ENCODE data around the gene DOCK10. TPM values are rescaled to one million over a fixed set of nuclear protein-coding genes. Genes with fewer than 3 reads are reported as not detected.

DOCK10 gene
- total and polyA plus RNA-seq, 9 of the 15 experiments (the other 6 are each of a cell fraction or from before 2014, with no cell fraction given): 0.01 to 0.87 (median 0.18) TPM

DNA sequence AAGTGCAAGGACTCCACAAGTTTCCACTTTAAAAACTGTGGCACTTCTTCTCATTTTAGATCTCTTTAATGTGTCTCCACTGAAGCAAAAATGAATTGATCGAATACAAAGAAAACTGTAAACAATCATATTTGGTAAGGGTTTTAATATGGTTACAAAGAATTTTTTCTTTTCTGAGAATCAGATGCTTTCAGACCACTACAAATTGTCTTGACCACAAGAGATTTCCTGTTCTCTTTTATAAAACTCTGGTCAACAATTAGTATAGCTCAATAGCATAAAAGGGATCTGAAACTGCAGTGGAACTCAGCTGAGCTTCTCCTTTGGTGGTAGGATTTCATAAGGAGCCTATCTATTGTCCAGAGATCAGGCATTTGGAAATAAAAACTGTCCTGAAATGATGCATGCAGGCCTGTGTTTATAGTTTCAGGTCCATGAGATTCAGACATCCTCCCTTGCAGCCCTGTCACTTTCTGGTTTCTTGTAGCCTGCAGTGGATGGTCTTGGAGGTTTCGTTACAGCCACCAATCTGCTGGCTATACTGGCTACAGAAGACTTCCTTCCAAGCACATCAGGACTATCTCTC is 120.0 kb downstream of the DOCK10 start:
- Histone ChIP-seq H3K9me3 (replicated peaks; ENCODE audit: control insufficient read depth, insufficient read depth, low read depth, low read length) (no peaks in the 10 kb centered on the region; the same call in 1 of the 2 replicates), H3K36me3 (ENCODE audit: control insufficient read depth, insufficient read depth, low read length) (no peaks in the 10 kb centered on the region), H3K4me3 (no peak overlapping the region), H3K9me1 (ENCODE audit: control insufficient read depth, insufficient read depth, low read length) (no peaks in the 10 kb centered on the region), H3K27me3 (ENCODE audit: control insufficient read depth in 2 of 2, insufficient read depth in 2 of 2, low read length in 2 of 2) (no peaks in the 10 kb centered on the region), H2AFZ (ENCODE audit: low read depth, low read length) (no peak overlapping the region), H3K27ac (ENCODE audit: extremely low read depth, low read depth, low read length) (no peak overlapping the region), H3K4me2 (ENCODE audit: insufficient read depth, low read length) (no peak overlapping the region), H4K20me1 (replicated peaks; ENCODE audit: control insufficient read depth, insufficient read depth, low read length) (no peaks in the 10 kb centered on the region), H3K4me1 (replicated peaks in 1 of 2; ENCODE audit: control insufficient read depth in 2 of 2, insufficient read depth in 2 of 2, low read length in 2 of 2) (no peaks in the 10 kb centered on the region), H3K9ac (ENCODE audit: insufficient read depth in 1 of 2, low read depth in 2 of 2, low read length in 2 of 2) (no peak overlapping the region), H3K79me2 (ENCODE audit: control insufficient read depth, insufficient read depth, low read length) (no peaks in the 10 kb centered on the region)
- FAIRE-seq (no peak), DNase-seq (ENCODE audit: extremely low read depth in 1 of 4, low spot score in 3 of 4) (no peak), ATAC-seq (no peak)
- WGBS (ENCODE audit: insufficient coverage, low coverage, missing lambda C conversion rate): 10% methylated on average over 2 of the region's 2 CpGs
- ChIA-PET CTCF (ENCODE audit: low intra/inter-chr PET ratio) (no interaction called here), POLR2A (no interaction called here)
- intact Hi-C loops (cut with micrococcal nuclease): no loop called here
- TF ChIP-seq NFIC (IDR thresholded peaks at IDR 0.05) (no peak), ILF3 (IDR thresholded peaks at IDR 0.05; ENCODE audit: borderline replicate concordance) (no peak)
- in situ Hi-C loops (cut with MboI): no loop called here
- BruUV-seq (replicated peaks): no TSS peak

- CTCF ChIA-PET (ENCODE audit: low intra/inter-chr PET ratio): no interaction called here
- in situ Hi-C loops (cut with MboI) (no loop called here), intact Hi-C loops (cut with micrococcal nuclease) (no loop called here)
- Histone ChIP-seq H3K4me3 (no peak overlapping the region), H3K4me2 (ENCODE audit: insufficient read depth, low read length) (no peak overlapping the region), H3K4me1 (replicated peaks in 1 of 2; ENCODE audit: control insufficient read depth in 2 of 2, insufficient read depth in 2 of 2, low read length in 2 of 2) (no peaks in the 10 kb centered on the region), H3K79me2 (ENCODE audit: control insufficient read depth, insufficient read depth, low read length) (no peaks in the 10 kb centered on the region), H3K36me3 (ENCODE audit: control insufficient read depth, insufficient read depth, low read length) (no peaks in the 10 kb centered on the region), H3K27ac (ENCODE audit: extremely low read depth, low read depth, low read length) (no peak overlapping the region), H4K20me1 (replicated peaks; ENCODE audit: control insufficient read depth, insufficient read depth, low read length) (no peaks in the 10 kb centered on the region), H3K9me3 (replicated peaks; ENCODE audit: control insufficient read depth, insufficient read depth, low read depth, low read length) (no peaks in the 10 kb centered on the region; the same call in 1 of the 2 replicates), H3K9me1 (ENCODE audit: control insufficient read depth, insufficient read depth, low read length) (no peaks in the 10 kb centered on the region), H3K9ac (ENCODE audit: insufficient read depth in 1 of 2, low read depth in 2 of 2, low read length in 2 of 2) (no peak overlapping the region), H2AFZ (ENCODE audit: low read depth, low read length) (no peak overlapping the region), H3K27me3 (ENCODE audit: control insufficient read depth in 2 of 2, insufficient read depth in 2 of 2, low read length in 2 of 2) (no peaks in the 10 kb centered on the region)
- POLR2A ChIA-PET: no interaction called here
- DNase-seq (ENCODE audit: extremely low read depth in 1 of 4, low spot score in 3 of 4): no peak
- no peak for FAIRE-seq
- 4% methylated on average over 4 of the region's 8 CpGs for WGBS (ENCODE audit: insufficient coverage, low coverage, missing lambda C conversion rate)
- BruUV-seq (replicated peaks): no TSS peak
- ATAC-seq: no peak
- no peak for TF ChIP-seq MAFG (tag; conservative IDR thresholded peaks at IDR 0.05)
- TF ChIP-seq, protein P1, sequence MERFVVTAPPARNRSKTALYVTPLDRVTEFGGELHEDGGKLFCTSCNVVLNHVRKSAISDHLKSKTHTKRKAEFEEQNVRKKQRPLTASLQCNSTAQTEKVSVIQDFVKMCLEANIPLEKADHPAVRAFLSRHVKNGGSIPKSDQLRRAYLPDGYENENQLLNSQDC (CRISPR knock-in tag; IDR thresholded peaks at IDR 0.05): no peak
- TF ChIP-seq, protein P2, sequence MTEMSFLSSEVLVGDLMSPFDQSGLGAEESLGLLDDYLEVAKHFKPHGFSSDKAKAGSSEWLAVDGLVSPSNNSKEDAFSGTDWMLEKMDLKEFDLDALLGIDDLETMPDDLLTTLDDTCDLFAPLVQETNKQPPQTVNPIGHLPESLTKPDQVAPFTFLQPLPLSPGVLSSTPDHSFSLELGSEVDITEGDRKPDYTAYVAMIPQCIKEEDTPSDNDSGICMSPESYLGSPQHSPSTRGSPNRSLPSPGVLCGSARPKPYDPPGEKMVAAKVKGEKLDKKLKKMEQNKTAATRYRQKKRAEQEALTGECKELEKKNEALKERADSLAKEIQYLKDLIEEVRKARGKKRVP (CRISPR knock-in tag; IDR thresholded peaks at IDR 0.05): no peak
- TF ChIP-seq ZBTB49 (CRISPR knock-in tag; IDR thresholded peaks at IDR 0.05; ENCODE audit: borderline replicate concordance): no peak
- no peak for TF ChIP-seq JUND (IDR thresholded peaks at IDR 0.05; ENCODE audit: borderline replicate concordance, low read depth, low read length)
- TF ChIP-seq JUND (tag; IDR thresholded peaks at IDR 0.05; ENCODE audit: borderline replicate concordance, low read depth, low read length): no peak
- no peak for TF ChIP-seq CHD1 (IDR thresholded peaks at IDR 0.05; ENCODE audit: low read length)
- TF ChIP-seq, protein P3, sequence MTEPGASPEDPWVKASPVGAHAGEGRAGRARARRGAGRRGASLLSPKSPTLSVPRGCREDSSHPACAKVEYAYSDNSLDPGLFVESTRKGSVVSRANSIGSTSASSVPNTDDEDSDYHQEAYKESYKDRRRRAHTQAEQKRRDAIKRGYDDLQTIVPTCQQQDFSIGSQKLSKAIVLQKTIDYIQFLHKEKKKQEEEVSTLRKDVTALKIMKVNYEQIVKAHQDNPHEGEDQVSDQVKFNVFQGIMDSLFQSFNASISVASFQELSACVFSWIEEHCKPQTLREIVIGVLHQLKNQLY (CRISPR knock-in tag; conservative IDR thresholded peaks at IDR 0.05): no peak
These were observed 122.7 kb downstream of the DOCK10 start for GRCh38 chr2:224919472-224920110.

Measured in K562 (cell line).